GM12891 (cell line): ENCODE measurements around the gene AKAP12.

Experiments
- DNase-seq: peaks from one replicate; pipeline ENCODE4 v3.0.0; 2011; ENCODE audit warnings: low spot score; ENCODE audit not compliant: insufficient read length
- FAIRE-seq: peaks from 2 replicates; lab custom pipeline; 2011; peaks lifted over from hg19 to GRCh38; lab: Jason Lieb, UNC
- PAX5 ChIP-seq: IDR thresholded peaks from 2 replicates; pipeline ENCODE4 v1.6.1; 2011; ENCODE audit warnings: low read length, moderate library complexity, mild to moderate bottlenecking; ENCODE audit not compliant: insufficient read depth, severe bottlenecking
- POLR2A ChIP-seq: IDR thresholded peaks from 2 replicates; pipeline ENCODE4 v1.6.1; 2011; ENCODE audit warnings: low read depth, low read length, control low read depth
- POLR2AphosphoS5 ChIP-seq: IDR thresholded peaks from 2 replicates; pipeline ENCODE4 v1.6.1; 2011; ENCODE audit warnings: low read depth, low read length, control low read depth
- POU2F2 ChIP-seq: IDR thresholded peaks from 2 replicates; pipeline ENCODE4 v1.6.1; 2011; ENCODE audit warnings: low read depth, mild to moderate bottlenecking, control low read depth, low read length, moderate library complexity
- SPI1 ChIP-seq: IDR thresholded peaks from 2 replicates; pipeline ENCODE4 v1.6.1; 2011; ENCODE audit warnings: low read depth, low read length, control low read depth
- TAF1 ChIP-seq: IDR thresholded peaks from 2 replicates; pipeline ENCODE4 v1.6.1; 2011; ENCODE audit warnings: low read depth, low read length, control low read depth

AKAP12 gene

GRCh38 chr6:151247490-151247889 is 7.7 kb downstream of the AKAP12 start:
- DNase-seq (no peak), FAIRE-seq (no peak)
- TF ChIP-seq PAX5 (no peak), POLR2AphosphoS5 (no peak), SPI1 (no peak), POLR2A (no peak), TAF1 (no peak), POU2F2 (no peak)

DNA sequence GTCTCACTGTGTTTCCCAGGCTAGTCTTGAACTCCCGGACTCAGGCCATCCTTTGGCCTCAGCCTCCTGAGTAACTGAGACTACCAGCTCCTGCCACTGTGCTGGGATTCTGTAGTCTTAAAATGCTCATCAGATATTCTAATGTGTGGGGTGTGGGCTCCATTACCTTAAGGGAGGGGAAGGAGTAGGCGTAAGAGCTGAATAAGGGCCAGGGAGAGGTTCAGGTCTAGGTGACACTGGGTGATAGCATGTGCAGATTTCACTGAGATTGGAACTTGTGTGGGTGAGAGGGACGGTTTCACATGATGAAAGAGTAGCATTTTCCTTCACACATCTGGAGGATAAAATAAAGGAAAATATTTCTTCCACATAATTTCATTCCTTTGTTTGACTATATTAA is 8.5 kb downstream of the AKAP12 start:
- no peak for TF ChIP-seq SPI1
- no peak for TF ChIP-seq POU2F2
- TF ChIP-seq PAX5 = no peak
- TF ChIP-seq POLR2AphosphoS5 = no peak
- no peak for TF ChIP-seq TAF1
- no peak for TF ChIP-seq POLR2A
- FAIRE-seq (no peak), DNase-seq (no peak)

GRCh38 chr6:151252634-151253033 is 12.9 kb downstream of the AKAP12 start:
- DNase-seq = no peak
- no peak for FAIRE-seq
- TF ChIP-seq TAF1 (no peak), POLR2AphosphoS5 (no peak), PAX5 (no peak), SPI1 (no peak), POLR2A (no peak), POU2F2 (no peak)

- DNase-seq (no peak), FAIRE-seq (no peak)
- no peak for TF ChIP-seq SPI1
- TF ChIP-seq PAX5 = no peak
- no peak for TF ChIP-seq POU2F2
- TF ChIP-seq POLR2AphosphoS5 = no peak
- no peak for TF ChIP-seq TAF1
- TF ChIP-seq POLR2A = no peak
These were observed 14.8 kb downstream of the AKAP12 start for GRCh38 chr6:151254451-151255081.

GRCh38 chr6:151255811-151256210 is 16.0 kb downstream of the AKAP12 start:
- FAIRE-seq (no peak), DNase-seq (no peak)
- no peak for TF ChIP-seq PAX5
- TF ChIP-seq TAF1 = no peak
- TF ChIP-seq POU2F2 = no peak
- TF ChIP-seq POLR2A = no peak
- no peak for TF ChIP-seq POLR2AphosphoS5
- TF ChIP-seq SPI1 = no peak

DNA sequence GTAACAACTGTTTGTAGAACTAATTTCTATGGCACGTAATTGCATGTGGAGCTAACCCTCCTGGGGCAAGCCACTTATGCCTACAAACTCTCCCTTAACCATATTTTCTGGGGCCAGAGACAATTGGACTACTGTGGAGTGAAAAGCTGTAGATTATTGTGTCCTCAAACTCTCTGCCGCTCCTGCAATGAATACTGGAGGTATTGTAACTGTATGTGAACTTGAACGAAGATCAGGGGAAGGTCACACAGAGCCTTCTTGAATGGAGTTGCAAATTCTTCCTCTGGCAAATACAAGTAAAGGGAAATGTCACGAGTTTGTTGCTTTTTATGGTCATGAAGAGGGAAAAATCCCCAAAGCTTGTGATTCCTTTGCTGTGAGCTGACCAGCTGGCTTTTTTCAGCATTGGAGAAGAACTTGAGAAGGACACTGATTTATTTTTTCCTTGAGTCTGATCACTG is 18.2 kb downstream of the AKAP12 start:
- TF ChIP-seq POU2F2 (no peak), POLR2A (no peak), SPI1 (no peak), PAX5 (no peak), POLR2AphosphoS5 (no peak), TAF1 (no peak)
- DNase-seq (no peak), FAIRE-seq (no peak)

GRCh38 chr6:151260205-151260604 is 20.4 kb downstream of the AKAP12 start:
- FAIRE-seq = no peak
- DNase-seq = no peak
- TF ChIP-seq POLR2AphosphoS5 = no peak
- TF ChIP-seq POLR2A = no peak
- TF ChIP-seq SPI1 = no peak
- TF ChIP-seq PAX5 = no peak
- no peak for TF ChIP-seq TAF1
- TF ChIP-seq POU2F2 = no peak

DNA sequence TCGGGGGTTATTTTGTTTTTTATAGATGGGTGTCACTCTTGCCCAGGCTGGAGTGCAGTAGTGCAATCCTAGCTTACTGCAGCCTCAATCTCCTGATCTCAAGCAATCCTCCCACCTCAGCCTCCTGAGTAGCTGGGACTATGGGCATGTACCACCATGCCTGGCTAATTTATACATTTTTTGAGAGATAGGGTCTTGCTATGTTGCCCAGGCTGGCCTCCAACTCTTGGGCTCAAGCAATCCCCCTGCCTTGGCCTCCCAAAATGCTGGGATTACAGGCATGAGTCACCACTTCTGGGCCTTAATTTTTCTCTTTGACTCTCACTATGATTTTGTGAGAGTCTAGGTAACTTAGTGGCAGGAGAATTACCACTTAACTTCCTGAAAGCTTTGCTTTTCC is 23.3 kb downstream of the AKAP12 start:
- TF ChIP-seq POU2F2 = no peak
- no peak for TF ChIP-seq POLR2A
- no peak for TF ChIP-seq SPI1
- no peak for TF ChIP-seq TAF1
- no peak for TF ChIP-seq POLR2AphosphoS5
- TF ChIP-seq PAX5 = no peak
- FAIRE-seq (no peak), DNase-seq (no peak)

GRCh38 chr6:151263967-151264366 is 24.2 kb downstream of the AKAP12 start:
- TF ChIP-seq POLR2AphosphoS5 (no peak), TAF1 (no peak), POU2F2 (no peak), POLR2A (no peak), SPI1 (no peak), PAX5 (no peak)
- FAIRE-seq = no peak
- DNase-seq = no peak

DNA sequence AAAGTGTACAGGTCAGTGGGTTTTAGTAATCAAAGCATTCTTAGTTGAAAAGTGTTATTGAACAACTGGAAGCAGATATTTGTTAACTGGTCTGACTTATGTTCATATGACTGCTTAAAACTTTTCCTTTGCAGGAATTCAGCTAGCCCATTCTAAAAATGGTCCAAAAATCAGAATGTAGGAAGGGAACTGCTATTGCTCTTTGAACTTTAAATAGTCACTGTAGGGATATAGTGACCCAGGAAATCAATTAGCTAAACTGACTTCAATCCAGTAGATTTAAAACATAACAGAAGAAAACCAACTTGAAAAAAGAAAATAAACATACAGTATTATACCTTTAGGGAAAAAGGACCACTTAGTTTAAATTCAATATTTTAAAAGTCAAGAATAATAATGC is 25.5 kb downstream of the AKAP12 start:
- FAIRE-seq (no peak), DNase-seq (no peak)
- no peak for TF ChIP-seq PAX5
- no peak for TF ChIP-seq POU2F2
- TF ChIP-seq POLR2A = no peak
- no peak for TF ChIP-seq POLR2AphosphoS5
- no peak for TF ChIP-seq TAF1
- no peak for TF ChIP-seq SPI1
